ENCODE measurements around the gene HOXB4. TPM values are rescaled to one million over a fixed set of nuclear protein-coding genes. Genes with fewer than 3 reads are reported as not detected.

The HOXB4 gene
- total RNA-seq, 1 experiment from 2014 or later, result 27.9 TPM

GRCh38 chr17:48609759-48610281, 31.7 kb upstream of the HOXB4 start:
- no TSS peak for BruUV-seq (replicated peaks)
- peak overlapping the region; percentile 99 for H3K27ac ChIP-seq (ENCODE audit: low read length)
- no peaks in the 10 kb centered on the region for H3K27me3 ChIP-seq (ENCODE audit: control insufficient read depth, insufficient read depth, low read length)
- H3K36me3 ChIP-seq (ENCODE audit: control insufficient read depth, insufficient read depth, low read length), result peaks cover 2% of the 10 kb centered on the region
- H3K9me3 ChIP-seq (ENCODE audit: control insufficient read depth, insufficient read depth, low read depth, low read length), result no peaks in the 10 kb centered on the region
- CTCF ChIA-PET, result interaction anchor here (0.6 to 1.4 kb wide), 3 partner anchors 8 to 252 kb away, joined by 3 to 4 read pairs (median 3); no protein-coding TSS in a partner anchor
- in situ Hi-C loops (cut with HindIII; ENCODE audit: low pct_unique_long_range_greater_than_20kb, low sequenced_read_pairs), result no loop called here
- ATAC-seq (no peak), DNase-seq (ENCODE audit: low read depth, low spot score) (no peak)
- H3K4me1 ChIP-seq (ENCODE audit: control insufficient read depth, insufficient read depth, low read length), result peaks cover 59% of the 10 kb centered on the region
- intact Hi-C loops (cut with micrococcal nuclease; ENCODE audit: unreplicated experiment), result loop anchor here (1.0 to 10.0 kb wide), 3 partner anchors 35 to 937 kb away; no protein-coding TSS in a partner anchor
- peak overlapping the region; percentile 68 to 71 for H3K4me3 ChIP-seq (ENCODE audit: low read depth in 2 of 2, low read length in 2 of 2)
- TF ChIP-seq SIN3A (IDR thresholded peaks at IDR 0.05; ENCODE audit: borderline replicate concordance, insufficient read depth, low read depth, low read length) (no peak), REST (IDR thresholded peaks at IDR 0.05; ENCODE audit: insufficient read depth in 1 of 2, low read depth in 2 of 2, low read length in 1 of 2) (no peak), TCF7L2 (IDR thresholded peaks at IDR 0.05; ENCODE audit: low read depth, low read length) (no peak), CTCF (IDR thresholded peaks at IDR 0.05) (no peak), POLR2AphosphoS5 (IDR thresholded peaks at IDR 0.05; ENCODE audit: low read depth, low read length) (no peak; the same call in 1 of the 2 replicates)
- POLR2A ChIA-PET, result interaction anchor here (0.5 to 2.1 kb wide), 6 partner anchors 11 to 1825 kb away, joined by 3 to 19 read pairs (median 5); no protein-coding TSS in a partner anchor

GRCh38 chr17:48609033-48609432, 30.9 kb upstream of the HOXB4 start:
- BruUV-seq (replicated peaks), result no TSS peak
- peak; percentile 91 for TF ChIP-seq TCF7L2 (IDR thresholded peaks at IDR 0.05; ENCODE audit: low read depth, low read length)
- no peak for TF ChIP-seq CTCF (IDR thresholded peaks at IDR 0.05)
- Histone ChIP-seq H3K27ac (ENCODE audit: low read length) (peak overlapping the region; percentile 99), H3K9me3 (ENCODE audit: control insufficient read depth, insufficient read depth, low read depth, low read length) (no peaks in the 10 kb centered on the region), H3K36me3 (ENCODE audit: control insufficient read depth, insufficient read depth, low read length) (peaks cover 2% of the 10 kb centered on the region), H3K4me3 (ENCODE audit: low read depth in 2 of 2, low read length in 2 of 2) (peak overlapping the region; percentile 68 to 71), H3K4me1 (ENCODE audit: control insufficient read depth, insufficient read depth, low read length) (peaks cover 57% of the 10 kb centered on the region), H3K27me3 (ENCODE audit: control insufficient read depth, insufficient read depth, low read length) (no peaks in the 10 kb centered on the region)
- CTCF ChIA-PET, result interaction anchor here (1.4 kb wide), 1 partner anchor 14 kb away, joined by 4 read pairs; no protein-coding TSS in a partner anchor
- POLR2A ChIA-PET, result interaction anchor here (0.5 to 2.1 kb wide), 3 partner anchors 11 to 1826 kb away, joined by 3 to 8 read pairs (median 3); partner anchors contain the start of gene HOXB9
- no peak for DNase-seq (ENCODE audit: low read depth, low spot score)
- no peak for ATAC-seq
- in situ Hi-C loops (cut with HindIII; ENCODE audit: low pct_unique_long_range_greater_than_20kb, low sequenced_read_pairs) (no loop called here), intact Hi-C loops (cut with micrococcal nuclease; ENCODE audit: unreplicated experiment) (loop anchor here (5.0 kb wide), 1 partner anchor 938 kb away; no protein-coding TSS in a partner anchor)

Measured in Panc1 (cell line).